HG03066 (cell line): Measurements from ENCODE around the gene NAIF1.

ENCODE experiments used
- ATAC-seq: cut with Tn5 transposase; IDR thresholded peaks from one replicate; pipeline ENCODE4 v1.9.1; 2021; ENCODE audit warnings: low read depth; ENCODE audit not compliant: unreplicated experiment

The NAIF1 gene

DNA sequence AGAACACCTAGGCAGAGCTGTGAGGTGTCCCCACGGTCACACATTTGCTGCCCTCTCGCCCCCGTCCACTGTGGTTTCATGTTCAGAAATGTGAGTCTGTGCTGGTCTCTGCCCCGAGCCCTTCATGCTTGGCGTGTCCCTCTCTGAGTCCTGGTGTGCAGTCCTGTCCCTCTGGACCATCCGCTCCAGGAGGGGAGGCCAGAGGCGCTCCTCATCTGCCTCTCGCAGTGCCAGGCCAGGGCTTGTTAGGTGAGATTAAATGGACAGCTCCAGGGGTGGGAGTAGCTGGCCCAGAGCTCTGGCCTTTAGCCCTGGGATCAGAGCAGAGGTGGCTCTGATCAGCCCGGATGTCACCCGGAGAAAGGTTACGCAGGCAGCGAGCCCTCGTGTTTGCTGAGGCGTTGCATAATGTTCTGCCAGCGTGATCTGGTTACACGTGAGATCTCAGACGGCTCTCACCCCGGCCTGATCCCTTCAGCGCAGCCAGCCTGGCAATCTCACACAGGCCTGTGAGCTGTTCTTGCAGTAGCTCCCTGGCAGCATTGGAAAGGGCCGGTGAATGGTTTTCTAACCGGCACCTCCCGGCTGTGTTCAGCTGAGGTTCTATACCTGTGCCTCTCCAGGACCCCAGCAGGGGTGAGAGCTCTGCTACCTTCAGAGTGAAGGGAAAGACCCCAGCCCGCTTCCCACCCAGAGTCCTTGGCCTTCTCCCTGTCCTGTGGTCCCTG lies 35.9 kb upstream of the NAIF1 start:
- no peak for ATAC-seq

DNA sequence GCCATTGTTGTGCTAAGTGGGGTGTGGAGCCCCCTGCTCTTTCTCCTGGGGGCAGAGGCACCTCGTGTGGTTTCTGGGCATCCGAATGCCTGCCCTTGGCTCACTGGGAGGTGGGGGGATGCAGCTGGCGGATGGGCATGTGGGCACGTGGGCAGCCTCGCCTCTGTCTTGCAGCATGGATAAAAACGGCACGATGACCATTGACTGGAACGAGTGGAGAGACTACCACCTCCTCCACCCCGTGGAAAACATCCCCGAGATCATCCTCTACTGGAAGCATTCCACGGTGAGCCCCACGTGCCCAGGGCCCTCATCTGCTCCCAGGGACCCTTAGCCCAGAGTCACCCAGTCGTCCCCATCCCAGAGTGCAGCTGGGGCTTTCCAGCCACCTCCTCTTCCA lies 35.1 kb upstream of the NAIF1 start:
- ATAC-seq: no peak

DNA sequence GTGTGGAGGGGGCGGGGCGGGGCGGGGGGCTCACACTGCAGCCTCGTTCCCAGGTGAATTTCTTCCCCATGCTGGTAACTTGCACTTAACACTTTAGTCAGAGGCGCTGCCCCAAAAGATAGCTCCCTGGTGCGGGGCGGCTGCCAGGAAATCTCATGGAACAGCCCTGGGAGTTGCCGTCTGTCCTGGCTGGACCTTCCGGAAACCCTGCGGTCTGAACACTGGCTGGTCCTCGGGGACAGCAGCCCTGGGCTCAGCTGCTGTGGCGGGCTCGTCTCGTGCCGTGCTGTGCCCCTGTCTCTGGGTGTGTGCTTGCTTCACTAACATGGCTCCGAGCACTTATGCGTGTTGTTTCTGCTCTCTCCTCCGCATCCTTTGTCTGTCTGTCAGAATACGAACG lies 34.6 kb upstream of the NAIF1 start:
- no peak for ATAC-seq

DNA sequence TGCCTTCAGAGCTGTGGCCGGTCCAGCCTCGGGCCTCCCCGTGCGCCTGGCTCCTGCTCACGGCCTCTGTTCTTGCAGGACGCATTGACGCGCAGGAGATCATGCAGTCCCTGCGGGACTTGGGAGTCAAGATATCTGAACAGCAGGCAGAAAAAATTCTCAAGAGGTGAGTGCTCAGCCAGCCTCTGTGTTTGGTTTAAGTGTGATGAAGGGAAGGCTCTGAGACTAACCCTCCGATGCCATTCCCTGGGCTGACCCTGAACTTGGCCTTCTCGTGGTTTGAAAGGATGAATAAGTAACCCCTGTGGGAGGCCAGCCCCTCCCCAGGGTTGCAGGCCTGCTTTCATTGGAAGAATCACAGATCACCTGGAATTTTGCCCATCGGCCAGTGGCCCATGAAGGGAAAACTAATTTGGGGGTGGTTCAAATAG lies 34.1 kb upstream of the NAIF1 start:
- no peak for ATAC-seq

GRCh38 chr9:128100581-128100980 lies 33.5 kb upstream of the NAIF1 start:
- no peak for ATAC-seq

GRCh38 chr9:128099932-128100491 lies 32.9 kb upstream of the NAIF1 start:
- no peak for ATAC-seq

DNA sequence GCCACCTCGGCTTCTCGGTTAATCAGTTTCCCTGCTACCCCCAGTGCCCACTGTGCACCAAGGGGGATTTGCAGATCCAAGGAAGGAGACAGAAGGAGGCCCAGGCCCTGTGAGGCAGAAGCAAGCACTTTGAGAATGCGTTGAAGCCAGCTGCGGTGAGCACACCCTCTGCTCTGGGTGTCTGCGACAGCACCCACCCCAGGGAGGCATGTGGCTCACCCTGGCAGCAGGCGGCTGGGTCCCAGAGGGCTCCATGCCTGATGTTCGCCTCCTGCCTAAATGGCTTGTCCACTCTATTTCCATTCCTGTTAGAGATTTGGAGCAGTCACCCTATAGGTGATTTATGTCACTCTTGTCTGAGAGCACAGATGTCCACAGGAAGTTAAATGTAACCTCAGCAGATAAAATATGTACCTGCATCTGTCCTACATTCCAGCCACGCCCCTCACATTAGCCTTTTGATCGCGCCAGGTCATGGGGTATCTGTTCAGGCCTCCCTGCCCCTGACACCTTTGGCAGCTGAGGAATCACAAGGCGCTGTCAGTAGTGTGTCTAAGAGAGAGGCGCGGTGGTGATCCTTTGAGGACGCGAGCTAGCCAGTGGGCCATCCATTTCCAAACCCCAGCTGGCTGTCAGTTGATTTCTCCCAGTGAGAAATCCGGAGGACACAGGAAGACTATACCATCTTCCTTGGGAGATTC lies 32.3 kb upstream of the NAIF1 start:
- ATAC-seq: no peak

GRCh38 chr9:128098297-128099230 lies 31.4 kb upstream of the NAIF1 start:
- no peak for ATAC-seq

DNA sequence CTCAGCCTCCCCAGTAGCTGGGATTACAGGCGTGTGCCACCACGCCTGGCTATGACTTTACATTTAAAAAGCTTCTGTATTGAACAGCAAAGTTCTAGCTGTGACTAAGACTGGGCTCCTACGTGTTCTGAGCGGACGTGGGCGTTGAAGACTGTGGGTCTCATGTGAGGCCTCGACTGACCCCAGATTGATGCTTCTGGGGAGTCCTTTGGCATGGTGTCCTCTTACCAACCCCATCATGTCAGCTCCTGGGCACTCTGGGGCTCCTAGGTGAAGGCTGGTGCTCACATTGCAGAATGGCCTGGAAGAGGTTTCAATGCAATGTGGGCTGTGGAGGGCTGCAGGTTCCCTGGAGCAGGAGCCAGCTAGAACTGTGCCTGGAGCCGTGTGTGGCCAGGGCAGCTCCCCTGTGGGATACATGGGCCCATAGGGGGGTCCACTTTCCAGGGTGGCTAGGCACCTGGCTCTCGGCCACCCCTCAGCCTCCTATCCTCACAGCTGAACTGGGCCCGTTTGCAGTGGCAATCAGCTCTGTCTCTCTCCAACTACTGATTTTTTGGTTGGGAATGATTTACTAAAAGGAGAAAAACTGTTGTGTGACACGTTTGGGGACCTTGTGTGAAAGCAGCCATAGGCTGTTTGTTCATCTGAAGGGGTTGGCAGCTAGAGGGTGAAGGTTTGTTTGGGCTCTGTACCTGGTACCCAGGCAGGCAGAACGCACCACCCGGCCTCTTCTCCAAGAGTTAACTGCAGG lies 30.6 kb upstream of the NAIF1 start:
- no peak for ATAC-seq

DNA sequence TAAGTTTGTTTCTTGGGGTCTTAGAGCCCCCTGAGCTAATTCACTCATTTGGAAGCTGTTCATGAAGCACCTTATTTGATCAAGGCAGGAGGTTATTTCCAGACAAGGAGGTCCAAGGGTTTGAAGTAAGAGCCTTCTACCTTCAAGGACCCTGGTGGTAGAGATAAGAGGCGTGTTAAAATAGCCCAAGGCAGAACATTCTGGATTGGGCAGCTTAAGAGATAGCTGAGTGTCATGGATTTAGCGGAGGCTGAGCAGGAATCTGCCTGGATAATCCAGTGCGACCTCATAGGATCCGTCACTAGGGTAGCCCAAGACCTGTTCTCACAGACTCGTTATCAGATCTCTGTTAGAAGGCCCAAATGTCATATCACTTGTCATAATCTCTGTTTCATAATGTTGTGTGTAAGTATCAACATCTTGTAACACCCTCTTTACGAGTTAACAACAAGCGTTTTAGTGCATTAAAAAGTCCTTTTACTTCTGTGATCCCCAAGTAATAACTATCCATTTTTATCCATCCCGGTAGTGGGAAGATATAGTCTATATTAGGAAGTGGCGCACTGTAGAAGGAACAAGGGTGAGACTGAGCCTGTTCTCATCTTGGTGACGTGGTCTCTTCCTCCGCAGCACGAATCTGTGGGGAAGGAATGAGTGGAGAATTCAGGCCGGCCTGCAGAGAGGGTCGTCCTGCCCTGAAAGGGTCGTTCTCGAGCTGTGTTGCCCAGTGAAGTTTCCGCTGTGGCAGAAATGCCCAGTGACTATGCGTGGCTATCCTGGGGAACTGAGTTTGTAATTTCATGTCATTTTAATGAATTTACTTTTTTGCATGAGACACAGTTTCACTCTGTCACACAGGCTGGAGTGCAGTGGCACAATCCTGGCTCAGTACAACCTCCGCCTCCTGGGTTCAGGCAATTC lies 29.8 kb upstream of the NAIF1 start:
- no peak for ATAC-seq

GRCh38 chr9:128094950-128095544 lies 27.9 kb upstream of the NAIF1 start:
- no peak for ATAC-seq

DNA sequence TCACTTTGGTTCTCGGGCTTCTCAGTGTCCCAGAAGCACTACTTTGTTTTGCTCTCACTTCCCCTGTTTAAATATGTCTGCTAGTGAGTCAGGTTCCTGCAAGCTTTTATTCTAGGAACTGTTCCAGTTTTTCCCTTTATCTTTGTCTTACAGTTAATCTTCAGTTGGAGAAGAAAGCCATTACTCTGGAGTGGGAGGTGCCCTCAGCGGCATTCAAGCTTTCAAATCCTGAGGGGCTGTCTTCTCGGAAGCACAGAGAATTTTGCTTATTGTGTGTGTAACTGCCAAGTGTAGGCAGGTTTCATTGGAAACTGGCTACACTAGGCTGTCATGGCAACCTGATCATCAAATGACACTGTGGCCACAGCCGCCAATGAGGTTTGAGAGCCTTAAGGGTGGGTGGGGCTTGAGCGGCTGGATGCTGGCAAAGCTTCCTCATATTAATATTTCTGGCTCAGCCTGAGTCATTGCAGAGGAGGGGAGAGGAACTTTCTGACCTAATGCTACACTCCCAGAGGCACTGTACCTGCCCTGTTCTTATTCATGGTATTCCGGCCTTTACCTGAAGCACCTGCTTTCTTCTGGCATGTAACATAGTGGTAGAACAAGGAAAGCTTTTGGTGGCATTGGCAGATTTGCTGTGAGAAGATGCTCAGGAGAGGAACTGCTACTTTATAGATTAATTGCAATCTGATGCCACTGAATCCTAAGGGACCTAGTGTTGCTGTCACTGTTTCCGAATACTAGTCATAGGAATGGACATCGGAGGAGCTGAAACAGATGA lies 27.2 kb upstream of the NAIF1 start:
- ATAC-seq: peak; percentile 95

DNA sequence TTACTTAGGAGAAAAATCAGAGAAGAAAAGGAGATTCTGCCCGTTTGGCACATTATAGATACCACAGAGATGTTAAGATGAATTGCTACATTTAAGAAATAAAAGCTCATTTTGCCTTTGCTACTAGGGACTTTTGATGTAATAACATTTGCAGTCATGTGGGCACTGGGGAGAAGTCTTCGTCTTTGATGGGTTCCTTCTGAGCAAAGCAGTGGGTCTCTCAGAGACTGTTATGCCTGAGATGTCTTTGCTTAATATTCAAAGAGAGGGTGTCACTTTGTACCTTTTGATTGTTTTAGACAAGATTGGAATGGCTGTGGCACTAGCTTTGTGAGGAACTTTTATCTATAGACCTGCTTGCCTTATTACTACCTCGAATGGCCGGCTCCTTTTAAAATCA lies 25.9 kb upstream of the NAIF1 start:
- ATAC-seq: no peak

GRCh38 chr9:128092199-128092977 lies 25.3 kb upstream of the NAIF1 start:
- ATAC-seq: no peak

GRCh38 chr9:128091571-128091970 lies 24.5 kb upstream of the NAIF1 start:
- no peak for ATAC-seq

DNA sequence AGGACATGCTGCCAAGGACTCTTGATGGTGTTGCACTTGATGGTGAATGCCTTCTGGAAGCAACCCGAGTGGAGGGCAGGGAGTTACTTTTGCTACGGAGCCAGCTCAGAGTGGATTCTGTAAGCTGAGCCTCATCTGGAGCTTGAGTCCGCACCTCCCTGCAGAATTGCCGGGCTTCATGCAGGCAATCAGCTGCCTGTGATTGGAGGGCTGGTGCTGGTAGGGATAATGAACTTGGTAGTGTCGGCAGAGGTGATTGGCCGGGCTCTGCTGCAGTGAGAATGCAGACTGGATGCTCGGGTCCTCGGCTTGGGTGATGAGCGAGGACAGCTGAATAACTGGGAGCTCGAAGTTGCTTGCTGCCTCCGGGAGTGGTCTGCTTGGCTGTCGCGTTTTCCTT lies 24.0 kb upstream of the NAIF1 start:
- ATAC-seq: no peak

DNA sequence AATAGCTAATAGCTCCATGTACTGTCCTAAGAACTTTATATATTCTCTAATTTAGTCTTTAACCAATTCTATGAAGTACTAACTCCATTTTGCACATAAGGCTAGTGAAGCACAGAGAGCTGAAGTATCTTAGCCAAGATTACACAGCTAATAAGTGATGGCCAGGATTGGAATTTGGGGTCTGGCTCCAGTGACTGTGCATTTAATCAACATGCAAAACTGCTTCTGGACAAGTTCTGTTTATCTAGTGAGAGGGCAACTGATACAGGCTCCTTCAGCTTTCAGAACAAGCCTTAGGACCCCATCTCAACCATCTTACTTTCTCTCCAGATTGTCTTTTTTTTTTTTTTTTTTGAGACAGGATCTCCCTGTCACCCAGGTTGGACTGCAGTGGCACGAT lies 22.2 kb upstream of the NAIF1 start:
- ATAC-seq: no peak
